Measurements from ENCODE around the gene UBTD2.

The UBTD2 gene

GRCh38 chr5:172169216-172169615 lies 114.3 kb downstream of the UBTD2 start:
- H3K79me1 ChIP-seq (ENCODE audit: low read depth, low read length), result no peaks in the 10 kb centered on the region
- H3K9ac ChIP-seq (ENCODE audit: low read depth, low read length, poor library complexity), result no peak overlapping the region
- H3K27ac ChIP-seq (replicated peaks; ENCODE audit: low read length), result no peak overlapping the region
- H3K14ac ChIP-seq (ENCODE audit: low read length), result no peak overlapping the region
- H2BK5ac ChIP-seq (ENCODE audit: low read length), result no peak overlapping the region
- DNase-seq (ENCODE audit: low spot score), result no peak
- no peak overlapping the region for H3K23ac ChIP-seq (ENCODE audit: low read depth, low read length, poor library complexity)
- no peaks in the 10 kb centered on the region for H3K36me3 ChIP-seq (replicated peaks in 1 of 2; ENCODE audit: control insufficient read depth in 2 of 2, insufficient read depth in 2 of 2, low read length in 2 of 2)
- no peak overlapping the region for H3K4me2 ChIP-seq (ENCODE audit: insufficient read depth, low read length, poor library complexity, severe bottlenecking)
- H2BK12ac ChIP-seq (ENCODE audit: low read length), result no peak overlapping the region
- no CpG with 5 or more reads among the region's 2 CpGs for WGBS, 2 donors (ENCODE audit: extremely low coverage in 2 of 2, insufficient read length in 2 of 2, insufficient replicate concordance in 1 of 2)
- no peak overlapping the region for H3K4ac ChIP-seq (ENCODE audit: low read length)
- H4K8ac ChIP-seq (ENCODE audit: low read depth, low read length), result no peak overlapping the region
- no peak overlapping the region for H4K91ac ChIP-seq (ENCODE audit: low read depth, low read length, poor library complexity)
- peak overlapping the region; percentile 71 for H2BK15ac ChIP-seq (ENCODE audit: low read length)
- no peak overlapping the region for H2BK120ac ChIP-seq (ENCODE audit: low read depth, low read length)
- no peak overlapping the region for H3K4me3 ChIP-seq (ENCODE audit: low read length in 2 of 2)
- no peaks in the 10 kb centered on the region for H3K27me3 ChIP-seq (ENCODE audit: control insufficient read depth in 3 of 3, insufficient read depth in 3 of 3, low read depth in 1 of 3, low read length in 3 of 3)
- no peak overlapping the region for H2AK5ac ChIP-seq (ENCODE audit: low read depth, low read length)
- H3K9me3 ChIP-seq (replicated peaks in 1 of 2; ENCODE audit: control insufficient read depth in 2 of 2, insufficient read depth in 1 of 2, low read depth in 1 of 2, low read length in 2 of 2), result no peaks in the 10 kb centered on the region
- H2AFZ ChIP-seq (ENCODE audit: low read length), result no peak overlapping the region
- no peak overlapping the region for H3K18ac ChIP-seq (ENCODE audit: low read length)
- peaks cover 5 to 30% of the 10 kb centered on the region in 2 donors for H3K4me1 ChIP-seq (ENCODE audit: control insufficient read depth in 2 of 2, insufficient read depth in 1 of 2, low read depth in 1 of 2, low read length in 2 of 2)

- no CpG with 5 or more reads among the region's 8 CpGs for WGBS, 2 donors (ENCODE audit: extremely low coverage in 2 of 2, insufficient read length in 2 of 2, insufficient replicate concordance in 1 of 2)
- H3K36me3 ChIP-seq (replicated peaks in 1 of 2; ENCODE audit: control insufficient read depth in 2 of 2, insufficient read depth in 2 of 2, low read length in 2 of 2), result no peaks in the 10 kb centered on the region
- peaks cover 5 to 30% of the 10 kb centered on the region in 2 donors for H3K4me1 ChIP-seq (ENCODE audit: control insufficient read depth in 2 of 2, insufficient read depth in 1 of 2, low read depth in 1 of 2, low read length in 2 of 2)
These were observed 115.3 kb downstream of the UBTD2 start for GRCh38 chr5:172168311-172168710.

GRCh38 chr5:172167895-172168294 lies 115.7 kb downstream of the UBTD2 start:
- H3K14ac ChIP-seq (ENCODE audit: low read length), result no peak overlapping the region
- peaks cover 5 to 30% of the 10 kb centered on the region in 2 donors for H3K4me1 ChIP-seq (ENCODE audit: control insufficient read depth in 2 of 2, insufficient read depth in 1 of 2, low read depth in 1 of 2, low read length in 2 of 2)
- peak overlapping the region; percentile 50 for H2BK5ac ChIP-seq (ENCODE audit: low read length)
- H3K79me1 ChIP-seq (ENCODE audit: low read depth, low read length), result no peaks in the 10 kb centered on the region
- no peaks in the 10 kb centered on the region for H3K27me3 ChIP-seq (ENCODE audit: control insufficient read depth in 3 of 3, insufficient read depth in 3 of 3, low read depth in 1 of 3, low read length in 3 of 3)
- H2BK15ac ChIP-seq (ENCODE audit: low read length), result peak overlapping the region; percentile 71
- no peak overlapping the region for H3K23ac ChIP-seq (ENCODE audit: low read depth, low read length, poor library complexity)
- DNase-seq (ENCODE audit: low spot score), result no peak
- no peak overlapping the region for H2AFZ ChIP-seq (ENCODE audit: low read length)
- no peak overlapping the region for H3K4ac ChIP-seq (ENCODE audit: low read length)
- peak overlapping the region; percentile 70 for H3K18ac ChIP-seq (ENCODE audit: low read length)
- no peak overlapping the region for H2BK12ac ChIP-seq (ENCODE audit: low read length)
- no peak overlapping the region for H3K9ac ChIP-seq (ENCODE audit: low read depth, low read length, poor library complexity)
- no peaks in the 10 kb centered on the region for H3K36me3 ChIP-seq (replicated peaks in 1 of 2; ENCODE audit: control insufficient read depth in 2 of 2, insufficient read depth in 2 of 2, low read length in 2 of 2)
- no CpG with 5 or more reads among the region's 7 CpGs for WGBS, 2 donors (ENCODE audit: extremely low coverage in 2 of 2, insufficient read length in 2 of 2, insufficient replicate concordance in 1 of 2)
- no peak overlapping the region for H4K91ac ChIP-seq (ENCODE audit: low read depth, low read length, poor library complexity)
- H3K27ac ChIP-seq (replicated peaks; ENCODE audit: low read length), result no peak overlapping the region
- no peak overlapping the region for H4K8ac ChIP-seq (ENCODE audit: low read depth, low read length)
- no peak overlapping the region for H2AK5ac ChIP-seq (ENCODE audit: low read depth, low read length)
- no peak overlapping the region for H3K4me2 ChIP-seq (ENCODE audit: insufficient read depth, low read length, poor library complexity, severe bottlenecking)
- H3K4me3 ChIP-seq (ENCODE audit: low read length in 2 of 2), result no peak overlapping the region
- H2BK120ac ChIP-seq (ENCODE audit: low read depth, low read length), result no peak overlapping the region
- no peaks in the 10 kb centered on the region for H3K9me3 ChIP-seq (replicated peaks in 1 of 2; ENCODE audit: control insufficient read depth in 2 of 2, insufficient read depth in 1 of 2, low read depth in 1 of 2, low read length in 2 of 2)

More at GRCh38 chr5:172168311-172168710, 115.3 kb downstream of the UBTD2 start:
- Histone ChIP-seq H3K18ac (ENCODE audit: low read length) (peak overlapping the region; percentile 70), H3K27me3 (ENCODE audit: control insufficient read depth in 3 of 3, insufficient read depth in 3 of 3, low read depth in 1 of 3, low read length in 3 of 3) (no peaks in the 10 kb centered on the region), H2BK120ac (ENCODE audit: low read depth, low read length) (no peak overlapping the region), H3K79me1 (ENCODE audit: low read depth, low read length) (no peaks in the 10 kb centered on the region), H2BK5ac (ENCODE audit: low read length) (peak overlapping the region; percentile 50), H2AK5ac (ENCODE audit: low read depth, low read length) (peak overlapping the region; percentile 86), H3K4ac (ENCODE audit: low read length) (no peak overlapping the region), H3K14ac (ENCODE audit: low read length) (no peak overlapping the region), H3K9me3 (replicated peaks in 1 of 2; ENCODE audit: control insufficient read depth in 2 of 2, insufficient read depth in 1 of 2, low read depth in 1 of 2, low read length in 2 of 2) (no peaks in the 10 kb centered on the region), H3K4me2 (ENCODE audit: insufficient read depth, low read length, poor library complexity, severe bottlenecking) (no peak overlapping the region), H2BK15ac (ENCODE audit: low read length) (peak overlapping the region; percentile 71), H2AFZ (ENCODE audit: low read length) (no peak overlapping the region), H4K91ac (ENCODE audit: low read depth, low read length, poor library complexity) (no peak overlapping the region), H3K4me3 (ENCODE audit: low read length in 2 of 2) (no peak overlapping the region), H3K27ac (replicated peaks; ENCODE audit: low read length) (no peak overlapping the region), H2BK12ac (ENCODE audit: low read length) (peak overlapping the region; percentile 46), H3K23ac (ENCODE audit: low read depth, low read length, poor library complexity) (no peak overlapping the region), H4K8ac (ENCODE audit: low read depth, low read length) (no peak overlapping the region), H3K9ac (ENCODE audit: low read depth, low read length, poor library complexity) (no peak overlapping the region)
- no peak for DNase-seq (ENCODE audit: low spot score)

GRCh38 chr5:172166030-172166826 lies 117.3 kb downstream of the UBTD2 start:
- H3K36me3 ChIP-seq (replicated peaks in 1 of 2; ENCODE audit: control insufficient read depth in 2 of 2, insufficient read depth in 2 of 2, low read length in 2 of 2), result no peaks in the 10 kb centered on the region
- H3K4ac ChIP-seq (ENCODE audit: low read length), result no peak overlapping the region
- H3K4me3 ChIP-seq (ENCODE audit: low read length in 2 of 2), result no peak overlapping the region
- H2BK5ac ChIP-seq (ENCODE audit: low read length), result no peak overlapping the region
- no peaks in the 10 kb centered on the region for H3K79me1 ChIP-seq (ENCODE audit: low read depth, low read length)
- no peak overlapping the region for H2AK5ac ChIP-seq (ENCODE audit: low read depth, low read length)
- H4K8ac ChIP-seq (ENCODE audit: low read depth, low read length), result no peak overlapping the region
- H3K23ac ChIP-seq (ENCODE audit: low read depth, low read length, poor library complexity), result no peak overlapping the region
- no peak overlapping the region for H3K27ac ChIP-seq (replicated peaks; ENCODE audit: low read length)
- no peaks in the 10 kb centered on the region for H3K27me3 ChIP-seq (ENCODE audit: control insufficient read depth in 3 of 3, insufficient read depth in 3 of 3, low read depth in 1 of 3, low read length in 3 of 3)
- no peak for DNase-seq (ENCODE audit: low spot score)
- H3K18ac ChIP-seq (ENCODE audit: low read length), result no peak overlapping the region
- no CpG with 5 or more reads among the region's 16 CpGs for WGBS, 2 donors (ENCODE audit: extremely low coverage in 2 of 2, insufficient read length in 2 of 2, insufficient replicate concordance in 1 of 2)
- H3K9me3 ChIP-seq (replicated peaks in 1 of 2; ENCODE audit: control insufficient read depth in 2 of 2, insufficient read depth in 1 of 2, low read depth in 1 of 2, low read length in 2 of 2), result no peaks in the 10 kb centered on the region
- H3K14ac ChIP-seq (ENCODE audit: low read length), result no peak overlapping the region
- peaks cover 5 to 28% of the 10 kb centered on the region in 2 donors for H3K4me1 ChIP-seq (ENCODE audit: control insufficient read depth in 2 of 2, insufficient read depth in 1 of 2, low read depth in 1 of 2, low read length in 2 of 2)
- H2BK12ac ChIP-seq (ENCODE audit: low read length), result no peak overlapping the region
- H3K4me2 ChIP-seq (ENCODE audit: insufficient read depth, low read length, poor library complexity, severe bottlenecking), result no peak overlapping the region
- no peak overlapping the region for H4K91ac ChIP-seq (ENCODE audit: low read depth, low read length, poor library complexity)
- H2BK120ac ChIP-seq (ENCODE audit: low read depth, low read length), result no peak overlapping the region
- no peak overlapping the region for H2BK15ac ChIP-seq (ENCODE audit: low read length)
- no peak overlapping the region for H3K9ac ChIP-seq (ENCODE audit: low read depth, low read length, poor library complexity)
- H2AFZ ChIP-seq (ENCODE audit: low read length), result no peak overlapping the region
